HG03196 (cell line): ENCODE results near the gene PPP6R1.
A peak's percentile ranks its signal among the peaks of the same experiment; 100 is the strongest.

Experiments
- ATAC-seq: cut with Tn5 transposase; IDR thresholded peaks from one replicate; pipeline ENCODE4 v1.9.1; 2021; ENCODE audit not compliant: unreplicated experiment

PPP6R1 gene

GRCh38 chr19:55258476-55258827 is 365 bp downstream of the PPP6R1 start:
- peak; percentile 4 for ATAC-seq

- ATAC-seq, result no peak
These were observed 1.1 kb downstream of the PPP6R1 start for GRCh38 chr19:55257461-55258420.

GRCh38 chr19:55256562-55257460 is 2.0 kb downstream of the PPP6R1 start:
- no peak for ATAC-seq

- ATAC-seq, result no peak
These were observed 3.0 kb downstream of the PPP6R1 start for GRCh38 chr19:55255618-55256423.

GRCh38 chr19:55254625-55254977 is 4.2 kb downstream of the PPP6R1 start:
- no peak for ATAC-seq

GRCh38 chr19:55253842-55254624 is 4.8 kb downstream of the PPP6R1 start:
- peak; percentile 37 for ATAC-seq

- ATAC-seq, result no peak
These were observed 5.8 kb downstream of the PPP6R1 start for GRCh38 chr19:55252760-55253663.

GRCh38 chr19:55251341-55252081 is 7.3 kb downstream of the PPP6R1 start:
- ATAC-seq, result no peak

- no peak for ATAC-seq
These were observed 8.4 kb downstream of the PPP6R1 start for GRCh38 chr19:55250262-55251036.

- ATAC-seq, result no peak
These were observed 9.0 kb downstream of the PPP6R1 start for GRCh38 chr19:55249841-55250240.

GRCh38 chr19:55248704-55249103 is 10.1 kb downstream of the PPP6R1 start:
- ATAC-seq, result no peak

GRCh38 chr19:55248166-55248675 is 10.6 kb downstream of the PPP6R1 start:
- ATAC-seq, result no peak

GRCh38 chr19:55247621-55248099 is 11.2 kb downstream of the PPP6R1 start:
- ATAC-seq, result no peak

GRCh38 chr19:55246462-55247451 is 12.1 kb downstream of the PPP6R1 start:
- no peak for ATAC-seq

GRCh38 chr19:55245236-55245904 is 13.4 kb downstream of the PPP6R1 start:
- no peak for ATAC-seq
